GM21360 (cell line): ENCODE data around the gene TRAPPC6A.

ENCODE experiments used
- ATAC-seq: cut with Tn5 transposase; IDR thresholded peaks from one replicate; pipeline ENCODE4 v1.9.1; 2021; ENCODE audit warnings: mild to moderate bottlenecking, moderate library complexity; ENCODE audit not compliant: unreplicated experiment

The TRAPPC6A gene

GRCh38 chr19:45150180-45150579, 27.9 kb downstream of the TRAPPC6A start:
- ATAC-seq: no peak

GRCh38 chr19:45149129-45149528, 28.9 kb downstream of the TRAPPC6A start:
- ATAC-seq: no peak

GRCh38 chr19:45147835-45148676, 30.0 kb downstream of the TRAPPC6A start:
- ATAC-seq: no peak

- no peak for ATAC-seq
These were observed 31.3 kb downstream of the TRAPPC6A start for GRCh38 chr19:45146741-45147205.

GRCh38 chr19:45146251-45146650, 31.8 kb downstream of the TRAPPC6A start:
- ATAC-seq: no peak

GRCh38 chr19:45145270-45146189, 32.5 kb downstream of the TRAPPC6A start:
- no peak for ATAC-seq

- no peak for ATAC-seq
These were observed 33.4 kb downstream of the TRAPPC6A start for GRCh38 chr19:45144431-45145269.

- ATAC-seq: no peak
These were observed 35.3 kb downstream of the TRAPPC6A start for GRCh38 chr19:45142726-45143110.

- no peak for ATAC-seq
These were observed 35.9 kb downstream of the TRAPPC6A start for GRCh38 chr19:45142016-45142725.

- no peak for ATAC-seq
These were observed 36.7 kb downstream of the TRAPPC6A start for GRCh38 chr19:45141203-45141900.

- no peak for ATAC-seq
These were observed 37.5 kb downstream of the TRAPPC6A start for GRCh38 chr19:45140533-45140932.

- ATAC-seq: no peak
These were observed 37.9 kb downstream of the TRAPPC6A start for GRCh38 chr19:45140144-45140503.

- no peak for ATAC-seq
These were observed 38.5 kb downstream of the TRAPPC6A start for GRCh38 chr19:45139286-45140143.

GRCh38 chr19:45138303-45138751, 39.7 kb downstream of the TRAPPC6A start:
- ATAC-seq: no peak

GRCh38 chr19:45137179-45137761, 40.8 kb downstream of the TRAPPC6A start:
- no peak for ATAC-seq

GRCh38 chr19:45136507-45137178, 41.4 kb downstream of the TRAPPC6A start:
- ATAC-seq: no peak

- ATAC-seq: no peak
These were observed 42.7 kb downstream of the TRAPPC6A start for GRCh38 chr19:45135176-45135885.
